HEK293T (cell line): Measurements from ENCODE around the gene EFCAB6.

ENCODE experiments used
- CTCF ChIA-PET: fragments of 350-600 bp; formaldehyde crosslinking; extraction: SDS; loops from one replicate; lab custom pipeline; 2021; ENCODE audit warnings: antibody characterized with exemption, inconsistent platforms; lab: Yijun Ruan, JAX
- POLR2A ChIA-PET: fragments of 350-600 bp; formaldehyde crosslinking; extraction: SDS; loops from one replicate; lab custom pipeline; 2020; ENCODE audit warnings: antibody characterized with exemption, inconsistent platforms; lab: Yijun Ruan, JAX
- DNase-seq: peaks from one replicate; pipeline ENCODE4 v3.0.0; 2012; ENCODE audit warnings: mixed read lengths; ENCODE audit errors: extremely low spot score
- ARNT ChIP-seq: fragments of 450-650 bp; IDR thresholded peaks from 2 replicates; pipeline ENCODE4 v1.6.1; 2017; ENCODE audit warnings: mild to moderate bottlenecking
- BHLHE40 ChIP-seq: fragments of 450-650 bp; IDR thresholded peaks from 2 replicates; pipeline ENCODE4 v1.6.1; 2016; ENCODE audit warnings: mild to moderate bottlenecking, moderate library complexity, borderline replicate concordance
- CTBP1 ChIP-seq: fragments of 450-650 bp; IDR thresholded peaks from 2 replicates; pipeline ENCODE4 v1.6.1; 2016; ENCODE audit warnings: borderline replicate concordance
- ELF4 ChIP-seq: fragments of 450-650 bp; IDR thresholded peaks from 2 replicates; pipeline ENCODE4 v1.6.1; 2017; ENCODE audit warnings: antibody characterized with exemption
- FOXA1 ChIP-seq: fragments of 450-650 bp; IDR thresholded peaks from 2 replicates; pipeline ENCODE4 v1.6.1; 2016; ENCODE audit warnings: mild to moderate bottlenecking
- FOXK2 ChIP-seq: fragments of 450-650 bp; IDR thresholded peaks from 2 replicates; pipeline ENCODE4 v1.6.1; 2016; ENCODE audit warnings: mild to moderate bottlenecking
- FOXM1 ChIP-seq: fragments of 450-650 bp; IDR thresholded peaks from 2 replicates; pipeline ENCODE4 v1.6.1; 2017; ENCODE audit warnings: mild to moderate bottlenecking, borderline replicate concordance
- HDGF ChIP-seq: fragments of 450-650 bp; IDR thresholded peaks from 2 replicates; pipeline ENCODE4 v1.6.1; 2017; ENCODE audit warnings: antibody characterized with exemption, borderline replicate concordance
- L3MBTL2 ChIP-seq: fragments of 450-650 bp; conservative IDR thresholded peaks from 2 replicates; pipeline ENCODE4 v1.6.1; 2016; ENCODE audit warnings: mild to moderate bottlenecking
- LEF1 ChIP-seq: fragments of 450-650 bp; IDR thresholded peaks from 2 replicates; pipeline ENCODE4 v1.6.1; 2017; ENCODE audit warnings: mild to moderate bottlenecking, borderline replicate concordance
- NFRKB ChIP-seq: fragments of 450-650 bp; IDR thresholded peaks from 2 replicates; pipeline ENCODE4 v1.6.1; 2016; ENCODE audit warnings: mild to moderate bottlenecking, moderate library complexity
- PKNOX1 ChIP-seq: fragments of 450-650 bp; IDR thresholded peaks from 2 replicates; pipeline ENCODE4 v1.6.1; 2016
- SP1 ChIP-seq: fragments of 450-650 bp; IDR thresholded peaks from 2 replicates; pipeline ENCODE4 v1.6.1; 2017
- SUZ12 ChIP-seq: fragments of 450-650 bp; IDR thresholded peaks from 2 replicates; pipeline ENCODE4 v1.6.1; 2016; ENCODE audit warnings: mild to moderate bottlenecking
- TARDBP ChIP-seq: fragments of 450-650 bp; IDR thresholded peaks from 2 replicates; pipeline ENCODE4 v1.6.1; 2016
- ZNF384 ChIP-seq: fragments of 450-650 bp; IDR thresholded peaks from 2 replicates; pipeline ENCODE4 v1.6.1; 2016

Gene EFCAB6

GRCh38 chr22:43505896-43506295 lies 306.2 kb downstream of the EFCAB6 start:
- ChIA-PET CTCF (no interaction called here), POLR2A (no interaction called here)
- TF ChIP-seq L3MBTL2, result no peak
- no peak for DNase-seq

GRCh38 chr22:43505423-43505822 lies 306.7 kb downstream of the EFCAB6 start:
- TF ChIP-seq PKNOX1 (no peak), LEF1 (no peak), BHLHE40 (no peak), TARDBP (no peak)
- DNase-seq, result no peak
- POLR2A ChIA-PET, result no interaction called here
- CTCF ChIA-PET, result no interaction called here

- no peak for TF ChIP-seq ZNF384
- no peak for DNase-seq
- POLR2A ChIA-PET, result no interaction called here
- CTCF ChIA-PET, result no interaction called here
These were observed 307.3 kb downstream of the EFCAB6 start for GRCh38 chr22:43504666-43505261.

GRCh38 chr22:43504068-43504467 lies 308.0 kb downstream of the EFCAB6 start:
- ChIA-PET CTCF (no interaction called here), POLR2A (no interaction called here)
- DNase-seq, result no peak
- TF ChIP-seq CTBP1, result no peak
- TF ChIP-seq SUZ12, result no peak
- TF ChIP-seq FOXK2, result no peak
- no peak for TF ChIP-seq ZNF384
- TF ChIP-seq NFRKB, result no peak
- TF ChIP-seq FOXA1, result no peak
- no peak for TF ChIP-seq FOXM1
- no peak for TF ChIP-seq PKNOX1
- no peak for TF ChIP-seq ARNT

- CTCF ChIA-PET, result no interaction called here
- POLR2A ChIA-PET, result no interaction called here
These were observed 309.7 kb downstream of the EFCAB6 start for GRCh38 chr22:43502306-43502874.

GRCh38 chr22:43501878-43502277 lies 310.2 kb downstream of the EFCAB6 start:
- ChIA-PET POLR2A (no interaction called here), CTCF (no interaction called here)
- no peak for TF ChIP-seq CTBP1
- no peak for TF ChIP-seq ARNT
- no peak for TF ChIP-seq ZNF384
- TF ChIP-seq LEF1, result no peak
- no peak for TF ChIP-seq FOXK2
- TF ChIP-seq FOXM1, result no peak
- no peak for TF ChIP-seq TARDBP
- TF ChIP-seq PKNOX1, result no peak
- no peak for TF ChIP-seq SP1
- TF ChIP-seq L3MBTL2, result no peak
- TF ChIP-seq HDGF, result no peak
- no peak for TF ChIP-seq NFRKB
- no peak for TF ChIP-seq BHLHE40
- DNase-seq, result no peak

More at GRCh38 chr22:43502306-43502874, 309.7 kb downstream of the EFCAB6 start:
- no peak for TF ChIP-seq BHLHE40
- TF ChIP-seq ELF4, result no peak
- no peak for TF ChIP-seq SP1
- TF ChIP-seq FOXA1, result no peak
- no peak for TF ChIP-seq PKNOX1
- TF ChIP-seq ZNF384, result no peak
- no peak for TF ChIP-seq HDGF
- TF ChIP-seq NFRKB, result no peak
- no peak for TF ChIP-seq FOXM1
- no peak for TF ChIP-seq CTBP1
- TF ChIP-seq FOXK2, result no peak
- TF ChIP-seq LEF1, result no peak
- TF ChIP-seq TARDBP, result no peak
- no peak for TF ChIP-seq SUZ12
- no peak for TF ChIP-seq L3MBTL2
- no peak for TF ChIP-seq ARNT
- no peak for DNase-seq
